Ascending aorta (tissue), 2 donors: ENCODE results near the gene RPLP2. TPM values are rescaled to one million over a fixed set of nuclear protein-coding genes. Genes with fewer than 3 reads are reported as not detected.

Experiments used
- DNase-seq, 2 donors: peaks; one replicate each; pipeline ENCODE4 v3.0.0-alpha.2; 2019; ENCODE audit warnings: low spot score in 2 of 2
- H3K27ac ChIP-seq, 2 donors: fragments of 200-600 bp; sonication (generic); one replicate each; pipeline ENCODE4 v1.5.1; 2016 to 2017; ENCODE audit warnings: mild to moderate bottlenecking in 1 of 2
- H3K27me3 ChIP-seq: fragments of 200-600 bp; sonication (generic); one replicate; pipeline ENCODE4 v1.5.1; 2017
- H3K36me3 ChIP-seq, 2 donors: fragments of 200-600 bp; sonication (generic); one replicate each; pipeline ENCODE4 v1.5.1; 2016
- H3K4me1 ChIP-seq, 2 donors: fragments of 200-600 bp; sonication (generic); one replicate each; pipeline ENCODE4 v1.5.1; 2016 to 2017; ENCODE audit warnings: mild to moderate bottlenecking in 1 of 2
- H3K4me3 ChIP-seq, 2 donors: fragments of 200-600 bp; sonication (generic); one replicate each; pipeline ENCODE4 v1.5.1; 2016 to 2017; ENCODE audit warnings: mild to moderate bottlenecking in 1 of 2
- H3K9me3 ChIP-seq, 2 donors: fragments of 200-600 bp; sonication (generic); one replicate each; pipeline ENCODE4 v1.5.1; 2016
- CTCF ChIP-seq, 3 experiments: fragments of 200-600 bp in 2 of 3; fragments of 450-650 bp in 1 of 3; sonication (generic) in 2 of 3; IDR thresholded peaks; one replicate each; pipeline ENCODE4 v1.5.1; 2016 to 2019; ENCODE audit warnings: antibody characterized with exemption in 3 of 3, mild to moderate bottlenecking in 1 of 3, moderate library complexity in 1 of 3
- intact Hi-C: fragments of 100-400 bp; cut with DNase I; formaldehyde crosslinking; loops from one replicate; pipeline ENCODE4 v1.15.1; 2023
- total RNA-seq: library from RNA; depleted of rRNA; stranded (reverse); fragments of >200 nt; gene quantifications from one replicate; pipeline ENCODE4 v1.1.0, GENCODE V29; 2016

Gene RPLP2
- total RNA-seq, 1 donor from 2014 or later: 897 TPM

DNA sequence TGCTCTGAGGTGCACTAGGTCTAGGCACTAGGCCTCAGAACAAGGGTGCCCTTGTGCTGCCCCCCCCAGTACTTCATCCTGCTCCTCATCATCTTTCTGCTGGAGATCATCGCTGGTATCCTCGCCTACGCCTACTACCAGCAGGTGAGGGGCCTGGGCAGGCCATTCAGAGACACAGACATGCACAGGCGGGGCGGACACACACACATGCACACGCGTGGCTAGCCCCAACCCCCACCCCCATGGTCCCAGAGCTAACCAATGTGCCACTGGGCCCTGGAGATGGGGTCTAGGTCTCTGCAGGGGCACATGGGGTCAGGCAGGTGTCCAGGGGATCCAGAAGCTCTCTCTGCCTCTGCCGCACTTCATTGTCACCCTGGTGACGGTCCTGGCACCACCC, 26.9 kb downstream of the RPLP2 start:
- H3K36me3 ChIP-seq: peaks cover 43 to 49% of the 10 kb centered on the region in 2 donors
- no peaks in the 10 kb centered on the region for H3K9me3 ChIP-seq
- H3K4me1 ChIP-seq: peaks cover 14 to 47% of the 10 kb centered on the region in 2 donors
- intact Hi-C loops: no loop called here
- DNase-seq: no peak
- no peaks in the 10 kb centered on the region for H3K27me3 ChIP-seq
- peak overlapping the region; percentile 14 to 81 for H3K27ac ChIP-seq
- H3K4me3 ChIP-seq: no peak overlapping the region
- no peak for TF ChIP-seq CTCF (IDR thresholded peaks at IDR 0.05)

DNA sequence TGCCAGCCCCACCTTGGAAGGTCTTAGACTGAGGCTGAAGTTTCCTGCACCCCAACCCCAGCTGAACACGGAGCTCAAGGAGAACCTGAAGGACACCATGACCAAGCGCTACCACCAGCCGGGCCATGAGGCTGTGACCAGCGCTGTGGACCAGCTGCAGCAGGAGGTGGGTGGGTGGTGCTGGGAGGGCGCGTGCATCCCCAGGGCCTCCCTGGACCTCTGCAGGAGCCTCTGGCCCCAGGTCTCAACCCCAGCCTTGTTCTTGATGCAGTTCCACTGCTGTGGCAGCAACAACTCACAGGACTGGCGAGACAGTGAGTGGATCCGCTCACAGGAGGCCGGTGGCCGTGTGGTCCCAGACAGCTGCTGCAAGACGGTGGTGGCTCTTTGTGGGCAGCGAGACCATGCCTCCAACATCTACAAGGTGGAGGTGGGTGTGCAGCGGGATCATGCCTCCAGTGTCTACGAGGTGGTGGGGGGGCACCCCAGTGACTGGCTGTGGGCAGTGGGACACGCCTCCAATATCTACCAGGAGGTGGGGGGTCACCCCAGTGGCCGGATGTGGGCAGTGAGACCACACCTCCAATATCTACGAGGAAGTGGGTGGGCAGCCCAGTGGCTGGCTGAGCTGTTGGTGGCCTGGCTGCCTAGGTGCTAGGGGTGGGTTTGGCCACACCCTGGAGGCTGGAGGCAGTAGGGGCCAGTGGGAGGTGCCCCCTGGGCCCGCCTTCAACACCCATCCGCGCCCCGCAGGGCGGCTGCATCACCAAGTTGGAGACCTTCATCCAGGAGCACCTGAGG, 27.6 kb downstream of the RPLP2 start:
- intact Hi-C loops: no loop called here
- peak overlapping the region; percentile 14 to 81 for H3K27ac ChIP-seq
- H3K9me3 ChIP-seq: no peaks in the 10 kb centered on the region

DNA sequence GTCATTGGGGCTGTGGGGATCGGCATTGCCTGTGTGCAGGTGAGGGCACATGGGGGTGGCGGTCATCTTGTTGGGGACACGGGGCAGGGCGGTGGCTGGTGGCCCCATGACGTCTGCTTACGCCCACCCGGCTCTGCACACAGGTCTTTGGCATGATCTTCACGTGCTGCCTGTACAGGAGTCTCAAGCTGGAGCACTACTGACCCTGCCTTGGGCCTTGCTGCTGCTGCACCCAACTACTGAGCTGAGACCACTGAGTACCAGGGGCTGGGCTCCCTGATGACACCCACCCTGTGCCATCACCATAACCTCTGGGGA, 28.2 kb downstream of the RPLP2 start:
- TF ChIP-seq CTCF (IDR thresholded peaks at IDR 0.05): no peak
- no peaks in the 10 kb centered on the region for H3K9me3 ChIP-seq
- H3K36me3 ChIP-seq: peaks cover 43 to 49% of the 10 kb centered on the region in 2 donors
- intact Hi-C loops: no loop called here
- DNase-seq: no peak
- H3K4me1 ChIP-seq: peaks cover 10 to 39% of the 10 kb centered on the region in 2 donors
- H3K4me3 ChIP-seq: no peak overlapping the region
- no peaks in the 10 kb centered on the region for H3K27me3 ChIP-seq
- H3K27ac ChIP-seq: peak overlapping the region in 1 of 2 donors; percentile 14

More for the DNA sequence above, 27.6 kb downstream of the RPLP2 start:
- Histone ChIP-seq H3K4me3 (no peak overlapping the region), H3K4me1 (peaks cover 9 to 41% of the 10 kb centered on the region in 2 donors), H3K36me3 (peaks cover 43 to 49% of the 10 kb centered on the region in 2 donors), H3K27me3 (no peaks in the 10 kb centered on the region)
- DNase-seq: no peak
- TF ChIP-seq CTCF (IDR thresholded peaks at IDR 0.05): no peak

GRCh38 chr11:838441-839279, 28.9 kb downstream of the RPLP2 start:
- H3K36me3 ChIP-seq: peaks cover 43 to 49% of the 10 kb centered on the region in 2 donors

GRCh38 chr11:839280-839623, 29.5 kb downstream of the RPLP2 start:
- Histone ChIP-seq H3K4me1 (peaks cover 22 to 41% of the 10 kb centered on the region in 2 donors), H3K36me3 (peaks cover 43 to 49% of the 10 kb centered on the region in 2 donors)
- TF ChIP-seq CTCF (IDR thresholded peaks at IDR 0.05): no peak

More at GRCh38 chr11:838441-839279, 28.9 kb downstream of the RPLP2 start:
- Histone ChIP-seq H3K4me1 (peaks cover 16 to 45% of the 10 kb centered on the region in 2 donors), H3K27me3 (no peaks in the 10 kb centered on the region), H3K4me3 (no peak overlapping the region), H3K9me3 (no peaks in the 10 kb centered on the region), H3K27ac (peak overlapping the region in 1 of 2 donors; percentile 25)
- TF ChIP-seq CTCF (IDR thresholded peaks at IDR 0.05): peak in 1 of 3 experiments; percentile 16
- DNase-seq: no peak
- intact Hi-C loops: no loop called here

More at GRCh38 chr11:839280-839623, 29.5 kb downstream of the RPLP2 start:
- intact Hi-C loops: no loop called here
- H3K9me3 ChIP-seq: no peaks in the 10 kb centered on the region
- DNase-seq: no peak
- no peaks in the 10 kb centered on the region for H3K27me3 ChIP-seq
- H3K4me3 ChIP-seq: no peak overlapping the region
- H3K27ac ChIP-seq: peak overlapping the region in 1 of 2 donors; percentile 25
